Peyer's patch (tissue), 4 donors: ENCODE results near the gene NEAT1.

Source experiments
- POLR2A ChIP-seq, 2 donors: fragments of 450-650 bp; IDR thresholded peaks; one replicate each; pipeline ENCODE4 v1.5.1; 2017; ENCODE audit warnings: antibody characterized with exemption in 2 of 2, mild to moderate bottlenecking in 2 of 2, moderate library complexity in 2 of 2
- TF ChIP-seq, protein P1 (sequence below), 6 experiments: fragments of 450-650 bp in 4 of 6; fragments of 200-600 bp in 2 of 6; sonication (generic) in 1 of 6; IDR thresholded peaks; one replicate each; pipeline ENCODE4 v1.5.1; 2017 to 2019; ENCODE audit warnings: antibody characterized with exemption in 6 of 6, mild to moderate bottlenecking in 3 of 6, moderate library complexity in 1 of 6

- TF ChIP-seq, protein P1, sequence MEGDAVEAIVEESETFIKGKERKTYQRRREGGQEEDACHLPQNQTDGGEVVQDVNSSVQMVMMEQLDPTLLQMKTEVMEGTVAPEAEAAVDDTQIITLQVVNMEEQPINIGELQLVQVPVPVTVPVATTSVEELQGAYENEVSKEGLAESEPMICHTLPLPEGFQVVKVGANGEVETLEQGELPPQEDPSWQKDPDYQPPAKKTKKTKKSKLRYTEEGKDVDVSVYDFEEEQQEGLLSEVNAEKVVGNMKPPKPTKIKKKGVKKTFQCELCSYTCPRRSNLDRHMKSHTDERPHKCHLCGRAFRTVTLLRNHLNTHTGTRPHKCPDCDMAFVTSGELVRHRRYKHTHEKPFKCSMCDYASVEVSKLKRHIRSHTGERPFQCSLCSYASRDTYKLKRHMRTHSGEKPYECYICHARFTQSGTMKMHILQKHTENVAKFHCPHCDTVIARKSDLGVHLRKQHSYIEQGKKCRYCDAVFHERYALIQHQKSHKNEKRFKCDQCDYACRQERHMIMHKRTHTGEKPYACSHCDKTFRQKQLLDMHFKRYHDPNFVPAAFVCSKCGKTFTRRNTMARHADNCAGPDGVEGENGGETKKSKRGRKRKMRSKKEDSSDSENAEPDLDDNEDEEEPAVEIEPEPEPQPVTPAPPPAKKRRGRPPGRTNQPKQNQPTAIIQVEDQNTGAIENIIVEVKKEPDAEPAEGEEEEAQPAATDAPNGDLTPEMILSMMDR (IDR thresholded peaks at IDR 0.05) = no peak
- no peak for TF ChIP-seq POLR2A (IDR thresholded peaks at IDR 0.05)
Observed at GRCh38 chr11:65392186-65392829, 30.3 kb upstream of the NEAT1 start.
